ENCODE data around the gene CHRNA7.
"Not testable (repeated sequence)": the region's sequence is repeated elsewhere in the genome, so short reads cannot be mapped to it uniquely, and the experiment has no call there.

Gene CHRNA7

GRCh38 chr15:32193780-32194179, 163.5 kb downstream of the CHRNA7 start:
- in situ Hi-C loops (cut with MboI; ENCODE audit: low pct_unique_long_range_greater_than_20kb, low sequenced_read_pairs, unreplicated experiment): not testable (repeated sequence)

GRCh38 chr15:32196206-32196605, 165.9 kb downstream of the CHRNA7 start:
- in situ Hi-C loops (cut with MboI; ENCODE audit: low pct_unique_long_range_greater_than_20kb, low sequenced_read_pairs, unreplicated experiment): not testable (repeated sequence)

More at GRCh38 chr15:32193780-32194179, 163.5 kb downstream of the CHRNA7 start:
- not testable (repeated sequence) for DNase-seq (ENCODE audit: low spot score)

GRCh38 chr15:32198938-32199337, 168.6 kb downstream of the CHRNA7 start:
- DNase-seq (ENCODE audit: low spot score); in situ Hi-C loops (cut with MboI; ENCODE audit: low pct_unique_long_range_greater_than_20kb, low sequenced_read_pairs, unreplicated experiment): not testable (repeated sequence)

More at GRCh38 chr15:32196206-32196605, 165.9 kb downstream of the CHRNA7 start:
- DNase-seq (ENCODE audit: low spot score): not testable (repeated sequence)

- in situ Hi-C loops (cut with MboI; ENCODE audit: low pct_unique_long_range_greater_than_20kb, low sequenced_read_pairs, unreplicated experiment): not testable (repeated sequence)
Measured at GRCh38 chr15:32209081-32209480, 178.8 kb downstream of the CHRNA7 start.

DNA sequence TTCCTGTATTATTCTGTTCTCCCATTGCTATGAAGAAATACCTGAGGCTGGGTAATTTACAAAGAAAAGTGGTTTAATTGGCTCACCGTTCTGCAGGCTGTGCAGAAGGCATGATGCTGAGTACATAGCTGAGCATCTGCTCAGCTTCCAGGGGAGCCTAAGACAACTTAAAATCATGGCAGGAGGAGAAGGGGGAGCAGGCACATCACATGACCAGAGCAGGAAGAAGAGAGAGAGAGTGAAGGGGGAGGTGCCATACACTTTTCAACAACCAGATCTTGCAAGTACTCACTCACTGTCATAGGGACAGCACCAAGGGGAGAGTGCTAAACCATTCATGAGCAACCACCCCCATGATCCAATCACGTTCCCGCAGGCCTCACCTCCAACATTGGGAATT, 188.4 kb downstream of the CHRNA7 start:
- DNase-seq (ENCODE audit: low spot score): no peak
- in situ Hi-C loops (cut with MboI; ENCODE audit: low pct_unique_long_range_greater_than_20kb, low sequenced_read_pairs, unreplicated experiment): no loop called here
- TF ChIP-seq CTCF (IDR thresholded peaks at IDR 0.05; ENCODE audit: extremely low read depth, insufficient read depth, missing control alignments): no peak

More at GRCh38 chr15:32209081-32209480, 178.8 kb downstream of the CHRNA7 start:
- not testable (repeated sequence) for DNase-seq (ENCODE audit: low spot score)
